Keratinocyte (primary cell): ENCODE results near the gene SIPA1L2. TPM values are rescaled to one million over a fixed set of nuclear protein-coding genes. Genes with fewer than 3 reads are reported as not detected.
A peak's percentile ranks its signal among the peaks of the same experiment; 100 is the strongest.

ENCODE experiments used
- DNase-seq: peaks from one replicate; pipeline ENCODE4 v3.0.0-alpha.2; 2011; ENCODE audit warnings: low read depth, missing footprints, low spot score
- FAIRE-seq: peaks from 2 replicates; lab custom pipeline; 2011; peaks lifted over from hg19 to GRCh38; lab: Jason Lieb, UNC
- H2AFZ ChIP-seq: 2 replicates; pipeline ENCODE4 v1.6.0; 2012; ENCODE audit warnings: low read length, control low read depth, inconsistent platforms; ENCODE audit not compliant: control insufficient read depth
- H3K27ac ChIP-seq: 2 replicates; pipeline ENCODE4 v1.5.1; 2011; ENCODE audit warnings: low read length; ENCODE audit not compliant: control insufficient read depth, insufficient read depth
- H3K27me3 ChIP-seq: 3 replicates; pipeline ENCODE4 v1.6.0; 2011; ENCODE audit warnings: low read length; ENCODE audit not compliant: control insufficient read depth, insufficient read depth; ENCODE audit errors: extremely low read depth
- H3K36me3 ChIP-seq, 2 experiments: 2 replicates in 1 of 2; 3 replicates in 1 of 2; pipeline ENCODE4 v1.5.1; 2011; ENCODE audit warnings: low read length in 2 of 2, mild to moderate bottlenecking in 1 of 2; ENCODE audit not compliant: control insufficient read depth in 2 of 2, insufficient read depth in 2 of 2; ENCODE audit errors: extremely low read depth in 1 of 2
- H3K4me1 ChIP-seq: 3 replicates; pipeline ENCODE4 v1.5.1; 2011; ENCODE audit warnings: low read length; ENCODE audit not compliant: control insufficient read depth, insufficient read depth; ENCODE audit errors: extremely low read depth
- H3K4me2 ChIP-seq: 3 replicates; pipeline ENCODE4 v1.6.0; 2011; ENCODE audit warnings: low read depth, low read length; ENCODE audit not compliant: control insufficient read depth, insufficient read depth; ENCODE audit errors: extremely low read depth
- H3K4me3 ChIP-seq, 3 experiments: fragments of 200-600 bp in 1 of 3; sonication (generic) in 1 of 3; 2 replicates in 2 of 3; 3 replicates in 1 of 3; pipeline ENCODE4 v1.5.1; 2011 to 2016; ENCODE audit warnings: low read length in 3 of 3, mild to moderate bottlenecking in 3 of 3, control low read depth in 2 of 3, inconsistent platforms in 1 of 3, low read depth in 1 of 3, mixed read lengths in 1 of 3, mixed run types in 1 of 3, moderate library complexity in 1 of 3; ENCODE audit not compliant: control insufficient read depth in 2 of 3, insufficient read depth in 2 of 3; ENCODE audit errors: extremely low read depth in 1 of 3
- H3K79me2 ChIP-seq: 2 replicates; pipeline ENCODE4 v1.6.0; 2012; ENCODE audit warnings: low read length; ENCODE audit not compliant: control insufficient read depth, insufficient read depth
- H3K9ac ChIP-seq: 3 replicates; pipeline ENCODE4 v1.6.0; 2011; ENCODE audit warnings: low read length; ENCODE audit not compliant: control insufficient read depth, insufficient read depth; ENCODE audit errors: extremely low read depth
- H3K9me1 ChIP-seq: 3 replicates; pipeline ENCODE4 v1.6.0; 2011; ENCODE audit warnings: low read length; ENCODE audit not compliant: control insufficient read depth, insufficient read depth; ENCODE audit errors: extremely low read depth
- H3K9me3 ChIP-seq: 2 replicates; pipeline ENCODE4 v1.5.1; 2012; ENCODE audit warnings: low read depth, low read length; ENCODE audit not compliant: control insufficient read depth
- H4K20me1 ChIP-seq: 3 replicates; pipeline ENCODE4 v1.6.0; 2011; ENCODE audit warnings: low read length; ENCODE audit not compliant: control insufficient read depth, insufficient read depth; ENCODE audit errors: extremely low read depth
- CTCF ChIP-seq, 3 experiments: IDR thresholded peaks in 1 of 3; conservative IDR thresholded peaks in 1 of 3; optimal IDR thresholded peaks in 1 of 3; 2 replicates in 2 of 3; 3 replicates in 1 of 3; pipeline versions ENCODE3 to v1.5.1; 2011; ENCODE audit warnings: low read length in 3 of 3, mild to moderate bottlenecking in 3 of 3, moderate library complexity in 2 of 3, control low read depth in 1 of 3, inconsistent platforms in 1 of 3; ENCODE audit not compliant: insufficient read depth in 2 of 3; ENCODE audit errors: extremely low read depth in 1 of 3
- EZH2 ChIP-seq: IDR thresholded peaks from one replicate; pipeline ENCODE4 v1.6.1; 2012; ENCODE audit warnings: inconsistent platforms, mild to moderate bottlenecking, low read length, moderate library complexity
- dilution Hi-C: fragments of 300-500 bp; cut with MboI; formaldehyde crosslinking; loops from one replicate; pipeline ENCODE4 v1.7.0; 2020; ENCODE audit warnings: low sequenced_read_pairs; ENCODE audit not compliant: extremely low pct_ligation_motif_present
- polyA plus RNA-seq, 5 experiments: library from polyadenylated mRNA; depleted of rRNA in 3 of 5; stranded (reverse) in 3 of 5; stranded (forward) in 1 of 5; unstranded in 1 of 5; fragments of >200 nt; gene quantifications; 1 replicate in 1 of 5; 2 replicates in 3 of 5; 3 replicates in 1 of 5; pipeline versions ENCODE4 v1.2.1 to v1.2.3, GENCODE V29; 2011 to 2012; ENCODE audit warnings: missing spikeins in 2 of 5, low read depth in 1 of 5, low replicate concordance in 1 of 5

The SIPA1L2 gene
- polyA plus RNA-seq, 1 donor (not counting 4 experiments of a cell fraction or from before 2014, with no cell fraction given) = 2.1 TPM

- H2AFZ ChIP-seq = no peak overlapping the region
- DNase-seq (no peak), FAIRE-seq (no peak)
- H3K36me3 ChIP-seq = no peaks in the 10 kb centered on the region
- TF ChIP-seq CTCF (optimal IDR thresholded peaks at IDR 0.05 in 1 of 3, IDR thresholded peaks at IDR 0.05 in 1 of 3, conservative IDR thresholded peaks at IDR 0.05 in 1 of 3; ENCODE audit: extremely low read depth in 1 of 3, insufficient read depth in 2 of 3, low read length in 3 of 3) (no peak), EZH2 (no peak)
- H3K9me3 ChIP-seq = no peaks in the 10 kb centered on the region
- no peaks in the 10 kb centered on the region for H3K27me3 ChIP-seq
- H3K4me1 ChIP-seq = peaks cover 6% of the 10 kb centered on the region
- H3K79me2 ChIP-seq = no peaks in the 10 kb centered on the region
- no peak overlapping the region for H3K4me3 ChIP-seq
- H3K4me2 ChIP-seq = no peak overlapping the region
- no peaks in the 10 kb centered on the region for H4K20me1 ChIP-seq
- dilution Hi-C loops = no loop called here
- H3K9ac ChIP-seq = no peak overlapping the region
- H3K27ac ChIP-seq = no peak overlapping the region
- H3K9me1 ChIP-seq = no peaks in the 10 kb centered on the region
Measured at GRCh38 chr1:232625319-232625868, 4.5 kb downstream of the SIPA1L2 start.

DNA sequence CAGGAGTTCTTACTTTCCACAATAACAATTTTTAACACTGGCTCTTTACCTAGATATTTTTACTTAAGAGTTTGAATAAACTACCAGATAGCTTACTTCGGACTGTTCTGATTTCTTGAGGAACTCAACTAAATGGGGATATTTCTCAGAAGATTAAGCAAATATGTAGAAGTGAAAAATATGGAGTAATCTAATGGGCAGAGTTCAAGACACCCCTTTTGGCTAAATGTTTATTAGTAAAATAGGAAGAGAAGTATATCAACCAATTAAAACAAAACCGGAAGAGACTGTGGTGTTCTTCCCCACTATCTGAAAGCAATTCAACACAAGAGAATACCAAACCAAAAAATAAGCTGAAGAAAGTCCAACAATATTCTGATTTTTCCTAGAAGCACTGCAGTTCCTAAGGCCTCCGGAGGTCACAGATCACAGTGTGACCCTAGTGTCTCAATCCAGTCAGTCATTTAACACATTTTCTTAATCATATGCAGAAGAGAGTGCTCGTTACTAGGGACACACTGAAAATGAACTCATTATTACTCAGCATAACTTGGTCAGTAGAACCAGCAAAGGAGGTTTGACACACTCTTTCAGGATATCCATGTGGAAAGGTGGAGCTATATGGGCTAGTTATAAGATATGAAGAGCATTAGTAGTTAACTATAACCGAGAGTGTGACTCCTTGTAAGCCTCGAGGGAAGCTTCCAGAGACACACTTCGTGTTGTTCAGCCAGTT, 5.2 kb downstream of the SIPA1L2 start:
- Histone ChIP-seq H3K36me3 (no peaks in the 10 kb centered on the region), H4K20me1 (no peaks in the 10 kb centered on the region), H3K9me3 (no peaks in the 10 kb centered on the region), H3K4me1 (peaks cover 9% of the 10 kb centered on the region), H3K4me2 (no peak overlapping the region), H3K4me3 (no peak overlapping the region), H2AFZ (no peak overlapping the region), H3K9me1 (no peaks in the 10 kb centered on the region), H3K27me3 (no peaks in the 10 kb centered on the region), H3K79me2 (no peaks in the 10 kb centered on the region), H3K9ac (no peak overlapping the region), H3K27ac (no peak overlapping the region)
- dilution Hi-C loops = no loop called here
- DNase-seq (no peak), FAIRE-seq (peak; percentile 75)
- TF ChIP-seq EZH2 (no peak), CTCF (optimal IDR thresholded peaks at IDR 0.05 in 1 of 3, IDR thresholded peaks at IDR 0.05 in 1 of 3, conservative IDR thresholded peaks at IDR 0.05 in 1 of 3; ENCODE audit: extremely low read depth in 1 of 3, insufficient read depth in 2 of 3, low read length in 3 of 3) (no peak)
